Germinal center (tissue), 1 donor: ENCODE results near the gene HTR3E.
"Not testable (repeated sequence)": the region's sequence is repeated elsewhere in the genome, so short reads cannot be mapped to it uniquely, and the experiment has no call there.

Source experiments
- DNase-seq: peaks from one replicate; pipeline ENCODE4 v3.0.0; 2012; ENCODE audit warnings: mixed read lengths, low spot score

Gene HTR3E

GRCh38 chr3:184096811-184097383, at the start of gene HTR3E:
Gene HTR3E (plus strand): TSS chr3:184097064. CDS start chr3:184097530, 466 bp downstream.
- DNase-seq: no peak

GRCh38 chr3:184050217-184050847, 46.5 kb upstream of the HTR3E start:
- no peak for DNase-seq

GRCh38 chr3:184052767-184053166, 44.1 kb upstream of the HTR3E start, which contains the start of gene HTR3C:
Gene HTR3C (plus strand): TSS chr3:184053047. CDS start chr3:184053081, 34 bp downstream.
- DNase-seq: no peak

GRCh38 chr3:184058029-184058428, 38.8 kb upstream of the HTR3E start:
- DNase-seq: no peak

- no peak for DNase-seq
Observed at GRCh38 chr3:184059424-184059823, 37.4 kb upstream of the HTR3E start.

- no peak for DNase-seq
Observed at GRCh38 chr3:184062637-184063036, 34.2 kb upstream of the HTR3E start.

- DNase-seq: no peak
Observed at GRCh38 chr3:184066211-184066610, 30.7 kb upstream of the HTR3E start.

GRCh38 chr3:184067573-184068055, 29.2 kb upstream of the HTR3E start:
- no peak for DNase-seq

- no peak for DNase-seq
Observed at GRCh38 chr3:184068344-184068743, 28.5 kb upstream of the HTR3E start.

GRCh38 chr3:184071142-184071541, 25.7 kb upstream of the HTR3E start:
- not testable (repeated sequence) for DNase-seq

- DNase-seq: no peak
Observed at GRCh38 chr3:184073621-184074020, 23.2 kb upstream of the HTR3E start.

GRCh38 chr3:184075901-184076300, 21.0 kb upstream of the HTR3E start:
- no peak for DNase-seq

GRCh38 chr3:184077881-184078280, 19.0 kb upstream of the HTR3E start:
- DNase-seq: no peak

- DNase-seq: no peak
Observed at GRCh38 chr3:184078851-184079250, 18.0 kb upstream of the HTR3E start.

- no peak for DNase-seq
Observed at GRCh38 chr3:184081116-184081830, 15.6 kb upstream of the HTR3E start.

- DNase-seq: no peak
Observed at GRCh38 chr3:184082034-184082433, 14.8 kb upstream of the HTR3E start.

- no peak for DNase-seq
Observed at GRCh38 chr3:184082465-184082864, 14.4 kb upstream of the HTR3E start.

- no peak for DNase-seq
Observed at GRCh38 chr3:184085389-184085852, 11.4 kb upstream of the HTR3E start.

- DNase-seq: no peak
Observed at GRCh38 chr3:184092199-184092598, 4.7 kb upstream of the HTR3E start.

GRCh38 chr3:184097556-184097955, 692 bp downstream of the HTR3E start:
- DNase-seq: no peak

- DNase-seq: no peak
Observed at GRCh38 chr3:184099806-184100686, 3.2 kb downstream of the HTR3E start.

GRCh38 chr3:184110316-184110725, 13.5 kb downstream of the HTR3E start:
- DNase-seq: no peak
